Sciatic nerve (tissue), 2 donors: ENCODE results near the gene TMPRSS9. TPM values are rescaled to one million over a fixed set of nuclear protein-coding genes. Genes with fewer than 3 reads are reported as not detected.

ENCODE experiments used
- ATAC-seq: fragments of 200-7000 bp; cut with Tn5 transposase; one replicate; pipeline ENCODE4 v1.9.1; 2020; ENCODE audit warnings: mild to moderate bottlenecking, moderate library complexity
- DNase-seq: peaks from one replicate; pipeline ENCODE4 v3.0.0-alpha.2; 2020; ENCODE audit warnings: low spot score
- intact Hi-C: fragments of 100-400 bp; cut with DNase I; formaldehyde crosslinking; loops from one replicate; pipeline ENCODE4 v1.14.2; 2022
- total RNA-seq: library from RNA; stranded (reverse); fragmentation: NEBNext Ultra II Directional; extraction: Animal tissue kit (Norgen Biotek cat#: 25700); gene quantifications from one replicate; pipeline ENCODE4 v1.2.1, GENCODE V29; 2021
- donor health status: DM: no; HTN: no; CAD: no.
- donor health status: DM: no; HTN: no; CAD: no.

Gene TMPRSS9
- total RNA-seq, 1 donor from 2014 or later, result not detected

DNA sequence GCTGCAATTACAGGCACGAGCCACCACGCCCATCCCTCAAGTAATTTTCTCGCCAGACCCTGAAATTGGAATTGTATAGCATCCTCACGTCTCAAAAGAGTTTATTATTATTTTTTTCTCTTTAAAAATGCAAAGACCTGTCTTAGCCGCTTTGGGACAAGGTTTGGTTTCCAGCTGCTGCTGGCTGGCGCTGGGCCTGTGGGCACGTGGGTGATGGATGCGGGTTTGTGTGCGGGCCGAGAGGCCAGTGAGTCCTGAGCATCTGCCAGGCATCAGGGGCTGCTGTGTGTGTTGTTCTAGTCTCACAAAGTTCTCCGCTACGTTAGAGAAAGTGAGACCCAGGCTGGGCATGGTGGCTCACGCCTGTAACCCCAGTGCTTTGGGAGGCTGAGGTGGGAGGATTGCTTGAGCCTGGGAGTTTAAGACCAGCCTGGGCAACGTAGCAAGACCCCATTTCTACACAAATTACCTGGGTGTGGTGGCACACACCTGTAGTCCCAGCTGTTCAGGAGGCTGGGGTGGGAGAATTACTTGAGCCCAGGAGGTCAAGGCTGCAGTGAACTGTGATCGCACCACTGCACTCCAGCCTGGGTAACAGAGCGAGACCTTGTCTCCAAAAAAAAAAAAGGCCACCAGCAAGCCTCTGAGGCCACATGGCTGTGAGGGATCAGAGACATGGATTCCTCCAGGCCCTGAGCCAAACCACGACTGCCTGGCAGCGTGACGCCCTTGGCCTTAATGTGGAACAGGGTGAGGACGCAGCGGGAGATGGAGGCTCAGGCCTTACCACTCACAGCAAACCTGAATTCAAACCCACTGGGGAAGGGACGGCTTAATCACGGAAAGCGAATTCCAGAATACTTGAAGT, 4.7 kb upstream of the TMPRSS9 start:
- ATAC-seq (no peak), DNase-seq (no peak)
- intact Hi-C loops, result no loop called here

DNA sequence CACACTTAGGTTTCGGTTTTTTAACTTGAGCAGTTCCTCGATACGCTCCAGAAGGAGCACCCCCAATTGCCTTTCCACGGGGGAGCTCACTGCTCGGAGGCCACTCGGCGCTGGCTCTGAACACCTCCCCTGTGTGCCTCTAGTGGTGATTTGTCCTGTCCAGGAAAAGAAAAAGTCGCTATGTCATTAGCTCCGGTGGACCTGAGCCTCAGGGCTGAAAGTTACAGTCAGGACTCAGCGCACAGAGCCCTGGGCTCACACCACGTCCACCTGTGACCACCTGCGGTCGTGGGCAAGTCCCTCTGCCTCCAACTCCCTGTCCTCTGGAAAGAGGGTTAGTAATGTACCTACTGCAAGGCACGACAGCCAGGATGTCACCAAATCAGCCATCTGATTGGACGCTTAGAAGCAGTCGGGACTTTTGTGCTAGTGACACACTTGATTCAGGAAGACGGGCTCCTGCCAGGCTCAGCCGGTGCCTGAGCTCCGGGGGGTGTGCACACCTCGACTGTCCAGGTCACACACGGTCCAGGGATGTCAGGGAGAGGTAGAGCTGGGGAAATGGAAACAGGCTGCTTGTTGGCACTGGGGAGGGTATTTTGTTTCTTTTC, 3.9 kb upstream of the TMPRSS9 start:
- no peak for ATAC-seq
- no peak for DNase-seq
- intact Hi-C loops, result no loop called here

DNA sequence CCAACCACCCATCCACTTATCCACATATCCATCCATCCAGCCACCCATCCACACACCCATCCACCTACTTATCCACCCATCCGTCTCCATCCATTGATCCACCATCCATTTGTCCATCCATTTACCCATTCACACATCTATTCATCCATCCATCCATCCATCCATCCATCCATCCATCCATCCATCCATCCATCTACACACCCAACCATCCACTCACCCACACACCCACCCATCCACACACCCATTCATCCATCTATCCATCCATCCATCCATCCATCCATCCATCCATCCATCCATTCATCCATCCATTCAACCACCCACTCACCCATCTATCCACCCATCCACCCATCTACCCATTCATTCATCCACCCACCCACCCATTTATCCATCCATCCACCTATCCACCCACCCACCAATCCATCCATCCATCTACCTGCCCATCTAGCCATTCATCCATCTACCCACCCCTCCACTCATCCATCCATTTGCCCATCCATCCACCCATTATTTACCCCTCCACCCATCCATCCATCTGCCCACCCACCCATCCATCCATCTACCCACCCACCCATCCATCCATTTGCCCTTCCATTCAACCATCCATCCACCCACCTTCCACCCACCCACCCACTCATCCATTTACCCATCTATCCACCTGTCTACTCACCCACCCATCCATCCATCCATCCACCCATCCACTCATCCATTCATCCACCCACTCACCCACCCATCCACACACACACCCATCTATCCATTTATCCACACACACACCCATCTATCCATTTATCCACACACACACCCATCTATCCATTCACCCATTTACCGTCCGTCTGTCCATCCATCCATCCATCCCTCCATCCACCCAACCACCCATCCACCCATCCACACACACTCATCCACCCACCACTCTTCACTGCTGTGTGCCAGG, 2.5 kb upstream of the TMPRSS9 start:
- no peak for DNase-seq
- ATAC-seq, result no peak
- intact Hi-C loops, result no loop called here

DNA sequence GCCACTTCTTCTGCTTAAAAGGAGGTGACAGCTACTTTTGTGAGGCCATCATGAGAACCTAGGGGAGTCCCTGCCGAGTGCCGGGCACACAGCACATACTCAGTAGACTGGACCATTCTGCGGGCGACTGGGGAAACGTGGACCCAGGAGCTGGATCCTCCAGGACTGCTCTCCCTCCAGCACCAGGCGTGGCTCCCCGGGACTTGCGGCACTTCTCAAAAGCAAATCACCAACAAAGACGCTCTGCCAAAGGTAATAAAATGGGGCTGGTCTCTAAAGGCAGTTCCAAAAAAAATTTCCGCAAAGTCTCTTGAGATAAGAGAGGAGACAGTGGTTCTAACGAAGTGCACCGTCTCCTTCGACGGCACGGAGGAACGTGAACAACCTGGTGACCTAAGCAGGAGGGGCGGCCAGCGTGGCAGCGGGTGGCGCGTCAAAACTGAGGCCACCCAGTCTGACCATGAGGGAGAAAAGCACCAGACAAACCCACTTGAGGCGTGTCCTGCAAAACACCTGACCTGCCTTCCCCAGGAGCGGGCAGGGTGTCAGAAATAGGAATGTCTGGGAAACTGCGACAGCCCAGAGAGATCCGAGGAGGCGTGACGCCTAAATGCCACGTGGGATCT, 1.4 kb upstream of the TMPRSS9 start:
- ATAC-seq, result no peak

DNA sequence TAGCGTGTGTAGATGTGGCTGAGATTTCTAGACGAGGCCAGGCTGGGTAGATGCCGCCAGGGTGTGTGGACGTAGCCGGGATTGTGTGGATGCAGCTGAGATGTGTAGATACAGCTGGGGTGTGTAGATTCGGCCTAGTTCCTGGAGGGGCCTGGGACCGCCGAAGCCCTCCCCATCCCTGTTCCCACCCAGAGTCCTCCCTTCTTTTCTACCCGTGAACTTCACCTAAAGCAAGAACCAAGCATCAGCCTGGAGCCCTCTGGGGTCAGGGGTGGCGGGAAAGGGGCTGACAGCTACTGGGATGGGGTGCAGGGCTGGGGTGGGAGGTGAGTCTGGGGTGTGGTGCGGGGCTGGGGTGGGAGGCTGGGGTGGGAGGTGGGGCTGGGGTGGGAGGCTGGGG, 768 bp downstream of the TMPRSS9 start:
- intact Hi-C loops, result no loop called here
- ATAC-seq (no peak), DNase-seq (no peak)

More for the DNA sequence above, 1.4 kb upstream of the TMPRSS9 start:
- intact Hi-C loops, result no loop called here
- DNase-seq, result no peak

DNA sequence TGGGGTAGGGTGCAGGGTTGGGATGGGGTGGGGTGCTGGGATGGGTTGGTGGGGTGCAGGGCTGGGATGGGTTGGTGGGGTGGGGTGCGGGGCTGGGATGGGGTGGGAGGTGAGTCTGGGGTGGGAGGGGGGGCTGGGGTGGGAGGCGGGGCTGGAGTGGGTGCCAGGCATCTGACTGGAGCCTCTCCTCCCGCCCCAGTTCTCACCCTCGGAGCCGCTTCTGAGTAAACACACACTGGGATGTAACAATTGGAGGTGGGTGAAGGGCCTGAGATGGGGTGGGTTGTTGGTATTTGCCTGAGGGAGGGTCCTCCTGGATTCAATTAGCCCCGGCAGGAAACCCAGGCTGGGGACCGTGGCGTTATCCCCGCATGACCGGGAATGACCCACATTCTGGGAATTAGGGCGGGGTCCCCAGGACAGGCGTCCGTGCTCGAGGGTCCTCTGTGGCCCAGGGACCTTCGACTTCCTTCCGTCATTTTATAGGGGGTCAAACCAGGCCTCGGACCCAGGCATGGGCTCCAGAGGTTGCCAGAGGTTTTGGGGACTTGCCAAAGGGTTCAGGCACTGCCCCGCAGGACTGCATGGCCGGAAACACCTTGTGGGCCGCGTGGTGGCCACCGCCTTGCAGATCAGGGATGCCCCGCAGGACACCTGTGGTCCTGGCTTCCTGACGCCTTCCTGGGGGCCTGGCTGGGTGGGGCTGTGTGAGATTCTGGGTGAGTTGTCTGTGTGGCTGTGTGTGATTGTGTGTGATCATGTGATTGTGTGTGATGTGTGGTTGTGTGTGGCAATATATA, 1.4 kb downstream of the TMPRSS9 start:
- intact Hi-C loops, result no loop called here
- DNase-seq (no peak), ATAC-seq (no peak)

DNA sequence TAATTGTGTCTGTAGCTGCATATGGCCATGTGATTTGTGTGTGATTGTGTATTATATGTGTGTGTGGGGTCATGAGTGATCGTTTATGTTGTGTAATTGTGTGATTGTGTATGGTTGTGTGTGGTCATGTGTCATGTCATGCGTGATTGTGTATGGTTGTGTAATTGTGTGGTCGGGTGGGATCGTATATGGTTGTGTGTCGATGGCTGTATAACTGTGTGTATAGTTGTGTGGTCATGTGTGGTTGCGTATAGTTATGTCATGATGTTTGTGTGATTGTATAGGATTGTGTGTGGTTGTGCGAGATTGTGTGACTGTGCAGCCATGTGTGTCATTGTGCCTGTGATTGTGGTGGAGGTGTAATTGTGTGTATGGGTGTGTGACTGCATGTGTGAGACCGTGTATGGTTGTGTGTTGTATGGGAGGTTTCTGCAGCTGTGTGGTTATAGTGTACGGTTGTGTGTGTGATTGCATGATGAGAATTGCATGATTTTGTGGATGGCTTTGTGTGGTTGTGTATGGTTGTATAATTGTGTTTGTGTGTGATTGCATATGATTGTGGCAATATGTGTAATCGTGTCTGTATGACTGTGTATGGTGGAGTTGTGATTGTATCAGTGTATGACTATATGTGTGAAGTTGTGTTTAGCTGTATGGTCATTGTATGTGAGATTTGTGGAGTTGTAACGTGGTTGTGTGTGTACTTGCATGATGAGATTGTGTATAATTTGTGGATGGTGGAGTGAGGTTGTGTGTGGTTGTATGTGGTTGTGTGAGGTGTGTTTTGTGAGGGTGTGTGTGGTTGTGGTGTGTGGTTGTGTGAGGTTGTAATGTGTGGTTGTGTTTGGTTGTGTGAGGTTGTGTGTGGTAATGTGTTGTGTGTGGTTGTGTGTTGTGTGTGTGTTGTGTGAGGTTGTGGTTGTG, 2.2 kb downstream of the TMPRSS9 start:
- DNase-seq (no peak), ATAC-seq (no peak)
- intact Hi-C loops, result no loop called here

DNA sequence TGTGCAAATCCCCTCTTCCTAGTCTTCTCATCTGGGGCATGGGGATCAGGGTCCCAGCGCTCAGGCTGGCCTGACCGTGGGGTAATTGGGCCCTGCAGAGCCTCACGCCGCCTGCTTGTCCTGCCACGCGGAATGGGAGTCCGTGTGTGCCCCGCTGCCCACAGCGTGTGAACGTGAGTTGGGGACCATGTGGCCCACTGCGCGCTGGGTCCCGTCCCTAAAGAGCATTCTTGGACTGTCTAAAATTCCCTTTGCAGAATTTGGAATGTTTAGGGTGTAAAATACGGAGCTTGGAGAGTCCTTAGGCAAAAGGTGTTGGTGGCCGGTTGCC, 2.9 kb downstream of the TMPRSS9 start:
- ATAC-seq, result no peak
- intact Hi-C loops, result no loop called here
- DNase-seq, result no peak

DNA sequence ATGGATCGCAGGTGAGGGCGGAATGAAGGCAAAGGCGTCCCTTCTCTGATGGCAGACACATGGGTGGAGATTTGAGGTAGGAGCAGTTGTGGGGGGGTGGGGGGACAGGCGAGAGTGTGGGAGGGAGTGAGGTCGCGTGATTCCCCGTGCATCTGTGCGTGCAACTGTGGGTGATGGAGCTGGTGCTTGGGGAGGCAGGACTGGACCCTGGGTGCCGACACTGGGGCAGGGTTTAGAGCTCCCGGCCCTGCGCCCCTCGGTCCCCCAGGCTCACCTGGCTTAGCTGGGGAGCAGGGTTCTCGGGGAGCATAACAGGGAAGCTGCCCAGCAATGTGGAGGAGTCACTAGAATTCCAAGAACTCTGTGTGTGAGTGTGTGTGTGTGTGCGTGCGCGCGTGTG, 3.4 kb downstream of the TMPRSS9 start:
- DNase-seq (no peak), ATAC-seq (no peak)
- intact Hi-C loops, result no loop called here

DNA sequence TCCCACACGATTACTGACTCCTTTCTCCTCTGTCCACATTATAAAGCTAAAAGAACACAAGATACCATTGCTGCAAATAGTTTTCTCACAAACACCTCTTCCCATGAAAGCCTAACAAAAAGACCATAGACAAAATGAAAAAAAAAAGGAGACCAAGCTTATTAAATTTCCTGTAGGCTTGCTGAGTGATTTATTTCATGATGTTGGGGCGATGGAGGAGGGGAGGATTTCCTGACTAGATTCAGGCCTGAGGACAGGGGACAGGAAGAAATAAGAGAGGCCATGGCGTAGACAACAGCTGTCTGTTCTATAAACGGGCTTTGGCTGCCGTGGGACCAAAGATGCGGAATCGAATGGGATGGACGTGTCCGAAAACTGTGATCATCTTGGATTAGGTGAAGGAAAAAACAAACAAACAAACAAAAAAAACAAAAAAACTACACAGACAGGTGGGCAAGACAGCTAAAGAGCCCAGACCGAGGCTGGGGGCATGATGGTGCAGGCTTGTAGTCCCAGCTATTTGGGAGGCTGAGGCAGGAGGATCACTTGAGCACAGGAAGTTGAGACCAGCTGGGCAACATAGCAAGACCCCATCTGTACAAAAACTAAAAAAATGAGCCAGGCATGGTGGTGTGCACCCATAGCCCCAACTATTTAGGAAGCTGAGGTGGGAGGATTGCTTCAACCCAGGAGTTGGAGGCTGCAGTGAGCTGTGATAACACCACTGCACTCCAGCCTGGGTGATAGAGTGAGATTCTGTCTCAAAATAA, 5.3 kb downstream of the TMPRSS9 start:
- no peak for ATAC-seq
- intact Hi-C loops, result no loop called here

DNA sequence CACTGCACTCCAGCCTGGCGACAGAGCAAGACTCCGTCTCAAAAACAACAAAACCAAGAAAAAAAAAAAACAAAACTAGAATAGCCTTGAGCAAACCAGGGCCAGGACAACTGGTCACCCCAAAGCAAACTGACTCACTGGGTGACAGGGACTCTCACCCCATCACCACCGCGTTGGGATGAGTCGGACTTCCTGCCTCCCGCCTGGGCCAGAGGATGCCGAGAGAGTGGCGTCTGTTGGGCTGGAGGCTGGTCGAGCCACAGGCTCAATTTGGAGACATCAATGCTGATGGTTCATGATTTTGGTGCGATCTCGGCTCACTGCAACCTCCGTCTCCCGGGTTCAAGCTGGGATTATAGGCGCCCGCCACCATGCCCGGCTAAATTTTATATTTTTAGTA, 11.6 kb downstream of the TMPRSS9 start:
- intact Hi-C loops, result no loop called here
- DNase-seq (no peak), ATAC-seq (no peak)

More for the DNA sequence above, 5.3 kb downstream of the TMPRSS9 start:
- DNase-seq, result no peak

DNA sequence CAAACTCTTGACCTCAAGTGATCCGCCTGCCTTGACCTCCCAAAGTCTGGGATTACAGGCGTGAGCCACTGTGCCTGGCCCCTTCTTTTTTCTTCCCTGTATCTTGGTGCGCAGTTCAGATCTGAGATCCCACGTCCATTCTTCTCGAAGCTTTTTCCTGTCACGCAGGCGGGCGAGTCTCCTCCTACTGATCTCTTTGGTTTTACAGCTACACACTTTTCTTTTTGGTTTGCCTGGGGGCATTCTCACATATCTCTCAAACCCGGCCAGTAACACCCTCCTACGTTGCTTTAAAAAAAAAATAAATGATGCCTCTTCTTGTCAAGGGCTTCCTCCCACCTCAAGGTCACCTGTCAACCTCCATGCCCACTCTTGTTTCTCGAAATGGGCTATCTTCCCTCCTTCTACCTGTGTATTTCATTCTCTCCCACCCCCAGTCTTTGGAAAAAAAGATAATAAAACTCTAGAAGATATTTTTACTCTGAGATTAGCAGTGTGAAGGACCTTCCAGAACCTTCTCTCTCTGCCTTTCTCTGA, 12.1 kb downstream of the TMPRSS9 start:
- DNase-seq (no peak), ATAC-seq (no peak)
- intact Hi-C loops, result no loop called here

DNA sequence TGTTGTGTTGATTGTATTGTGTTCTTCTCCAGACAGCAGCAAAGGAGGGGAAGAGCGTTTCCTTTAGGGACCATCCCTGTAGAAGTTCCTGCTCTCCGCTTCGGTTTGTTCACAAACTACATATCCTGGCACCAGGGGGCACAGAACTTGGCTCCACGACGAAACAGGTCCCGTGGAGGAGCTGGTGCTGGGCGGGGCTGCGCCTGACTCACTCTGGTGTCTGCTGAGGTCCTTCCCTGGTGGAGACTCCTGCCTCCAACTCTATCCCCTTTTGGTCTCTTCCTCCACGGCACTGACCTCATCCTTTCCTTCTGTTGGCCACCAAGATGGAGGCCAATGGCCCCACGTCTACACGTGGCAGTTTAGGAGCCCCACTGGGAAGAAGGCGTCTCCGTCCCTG, 14.7 kb downstream of the TMPRSS9 start:
- intact Hi-C loops, result no loop called here
- no peak for ATAC-seq
- no peak for DNase-seq

DNA sequence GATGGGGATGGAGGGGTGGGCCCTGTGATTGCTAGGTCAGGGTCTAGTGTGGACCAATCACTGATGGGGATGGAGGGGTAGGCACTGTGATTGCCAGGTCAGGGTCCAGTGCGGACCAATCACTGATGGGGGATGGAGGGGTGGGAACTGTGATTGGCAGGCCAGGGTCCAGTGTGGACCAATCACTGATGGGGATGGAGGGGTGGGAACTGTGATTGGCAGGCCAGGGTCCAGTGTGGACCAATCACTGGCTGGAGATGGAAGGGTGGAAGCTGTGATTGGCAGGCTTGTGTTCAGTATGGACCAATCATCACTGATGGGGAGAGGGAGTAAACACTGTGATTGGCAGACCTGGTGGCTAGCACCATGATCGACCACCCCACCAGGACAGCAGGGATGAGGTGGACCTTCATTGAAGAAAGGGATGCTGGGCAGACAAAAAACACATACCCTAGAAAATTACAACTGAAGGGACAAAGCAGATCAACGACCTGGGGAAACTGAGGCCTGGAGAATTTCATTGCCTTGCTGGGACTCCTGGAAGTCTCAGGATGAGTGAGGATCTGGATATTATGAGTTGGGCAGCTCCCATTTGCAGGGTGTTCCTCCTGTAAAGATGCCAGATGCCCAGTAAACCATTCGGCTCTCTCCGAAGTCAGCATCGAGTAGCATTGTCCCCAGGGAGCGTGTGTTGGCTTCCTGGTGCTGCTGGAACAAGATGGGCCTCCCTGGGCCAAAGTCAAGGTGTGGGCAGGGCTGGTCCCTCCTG, 15.5 kb downstream of the TMPRSS9 start:
- ATAC-seq (no peak), DNase-seq (no peak)
- intact Hi-C loops, result no loop called here

DNA sequence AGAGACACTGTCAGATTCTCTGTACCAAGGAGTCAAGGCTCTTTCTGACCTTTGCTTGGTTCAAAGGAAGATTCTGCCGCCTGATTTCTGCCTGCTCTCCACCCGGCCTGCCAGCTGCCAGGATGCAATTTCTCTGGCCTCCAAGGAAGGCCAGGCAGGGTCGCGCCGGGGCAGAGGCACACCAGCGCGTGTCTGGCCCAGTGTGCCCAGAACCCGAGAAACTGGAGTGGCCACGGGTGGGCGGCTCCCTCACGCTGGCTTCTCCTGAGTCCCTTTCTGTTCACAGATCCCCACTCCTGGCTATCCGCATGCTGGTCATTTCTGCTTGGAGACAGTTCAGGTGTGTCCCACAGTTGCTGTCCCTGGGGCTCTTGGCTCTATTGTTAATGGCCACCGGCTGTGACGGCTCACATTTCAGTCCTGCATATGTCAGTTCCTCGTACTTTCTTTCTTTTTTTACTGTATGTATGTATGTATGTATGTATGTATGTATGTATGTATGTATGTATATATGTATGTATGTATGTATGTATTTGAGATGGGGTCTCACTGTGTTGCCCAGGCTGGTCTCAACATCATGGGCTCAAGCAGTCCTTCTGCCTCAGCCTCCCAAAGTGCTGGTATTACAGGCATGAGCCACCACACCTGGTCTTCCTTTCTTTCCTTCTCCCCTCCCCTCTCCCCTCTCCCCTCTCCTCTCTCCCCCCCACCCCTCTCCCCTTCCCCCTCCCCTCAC, 16.9 kb downstream of the TMPRSS9 start:
- ATAC-seq (no peak), DNase-seq (no peak)
- intact Hi-C loops, result no loop called here
